SU-DHL-6 (cell line): Measurements from ENCODE around the gene SNTG2.
"Not testable (repeated sequence)": the region's sequence is repeated elsewhere in the genome, so short reads cannot be mapped to it uniquely, and the experiment has no call there.

Source experiments
- H2AFZ ChIP-seq: fragments of 200-600 bp; sonication (generic); 2 replicates; pipeline ENCODE4 v1.6.1; 2014; ENCODE audit warnings: low read depth, mild to moderate bottlenecking, moderate library complexity, mixed read lengths, antibody characterized with exemption, low read length; ENCODE audit not compliant: severe bottlenecking
- H3F3A ChIP-seq: fragments of 200-600 bp; shearing (Covaris generic); 2 replicates; pipeline ENCODE4 v1.6.0; 2016; ENCODE audit warnings: antibody characterized with exemption, mild to moderate bottlenecking; ENCODE audit not compliant: insufficient read depth
- H3K27ac ChIP-seq: fragments of 200-600 bp; sonication (generic); 2 replicates; pipeline ENCODE4 v1.5.1; 2016; ENCODE audit warnings: low read depth, mild to moderate bottlenecking, low read length, moderate library complexity, mixed read lengths
- H3K27me3 ChIP-seq: fragments of 200-600 bp; sonication (generic), shearing (Covaris generic); 2 replicates; pipeline ENCODE4 v1.6.0; 2014; ENCODE audit warnings: mild to moderate bottlenecking, low read length
- H3K36me3 ChIP-seq: fragments of 200-600 bp; sonication (generic); 2 replicates; pipeline ENCODE4 v1.6.1; 2014; ENCODE audit warnings: mild to moderate bottlenecking, low read length, mixed read lengths
- H3K4me2 ChIP-seq: fragments of 300-600, 200-600 bp; shearing (Covaris generic), sonication (generic); 2 replicates; pipeline ENCODE4 v1.6.0; 2014; ENCODE audit warnings: low read length, low read depth, mild to moderate bottlenecking; ENCODE audit not compliant: poor library complexity, severe bottlenecking
- H3K4me3 ChIP-seq: fragments of 200-600 bp; sonication (generic); 2 replicates; pipeline ENCODE4 v1.5.1; 2014; ENCODE audit warnings: antibody characterized with exemption, low read length, mild to moderate bottlenecking, mixed read lengths; ENCODE audit not compliant: insufficient read depth, poor library complexity, severe bottlenecking
- H3K79me2 ChIP-seq: fragments of 200-600 bp; sonication (generic); 2 replicates; pipeline ENCODE4 v1.6.1; 2014; ENCODE audit warnings: mild to moderate bottlenecking, low read length, moderate library complexity; ENCODE audit not compliant: insufficient read depth
- H3K9ac ChIP-seq: fragments of 200-600 bp; sonication (generic); 2 replicates; pipeline ENCODE4 v1.7.0; 2014; ENCODE audit warnings: mild to moderate bottlenecking, low read length
- H3K9me2 ChIP-seq: fragments of 200-600 bp; sonication (generic); replicated peaks from 2 replicates; pipeline ENCODE4 v1.6.1; 2014; ENCODE audit warnings: low read length; ENCODE audit not compliant: insufficient read depth
- H3K9me3 ChIP-seq: fragments of 200-600 bp; sonication (generic); 2 replicates; pipeline ENCODE4 v1.6.1; 2014; ENCODE audit warnings: low read length, mixed read lengths; ENCODE audit not compliant: insufficient read depth
- H4K20me1 ChIP-seq: fragments of 200-600 bp; sonication (generic); 2 replicates; pipeline ENCODE4 v1.6.1; 2014; ENCODE audit warnings: low read depth, mild to moderate bottlenecking, antibody characterized with exemption, low read length, moderate library complexity, mixed read lengths
- CTCF ChIP-seq: fragments of 200-600 bp; sonication (generic); IDR thresholded peaks from one replicate; pipeline ENCODE4 v1.5.1; 2017; ENCODE audit warnings: antibody characterized with exemption, mild to moderate bottlenecking, low read length, moderate library complexity; ENCODE audit not compliant: insufficient read depth, poor library complexity, severe bottlenecking
- EZH2phosphoT487 ChIP-seq: fragments of 200-600 bp; sonication (generic), shearing (Covaris generic); conservative IDR thresholded peaks from 2 replicates; pipeline ENCODE4 v1.6.1; 2018; ENCODE audit warnings: mild to moderate bottlenecking, antibody characterized with exemption, low read length, moderate library complexity, mixed read lengths

The SNTG2 gene

GRCh38 chr2:1378456-1379150, 428.0 kb downstream of the SNTG2 start:
- Histone ChIP-seq H3F3A (no peaks in the 10 kb centered on the region), H4K20me1 (no peaks in the 10 kb centered on the region), H3K79me2 (no peaks in the 10 kb centered on the region), H3K9ac (no peak overlapping the region), H3K4me2 (no peak overlapping the region), H3K4me3 (no peak overlapping the region), H3K27ac (no peak overlapping the region), H3K36me3 (no peaks in the 10 kb centered on the region), H3K27me3 (no peaks in the 10 kb centered on the region), H3K9me3 (no peaks in the 10 kb centered on the region), H2AFZ (no peak overlapping the region), H3K9me2 (no peaks in the 10 kb centered on the region)
- no peak for TF ChIP-seq CTCF
- TF ChIP-seq EZH2phosphoT487, result no peak

- Histone ChIP-seq H3F3A (no peaks in the 10 kb centered on the region), H3K9me3 (no peaks in the 10 kb centered on the region), H3K9me2 (no peaks in the 10 kb centered on the region), H3K4me2 (no peak overlapping the region), H3K79me2 (no peaks in the 10 kb centered on the region), H2AFZ (no peak overlapping the region), H3K4me3 (no peak overlapping the region), H4K20me1 (no peaks in the 10 kb centered on the region), H3K27ac (no peak overlapping the region), H3K36me3 (no peaks in the 10 kb centered on the region), H3K27me3 (no peaks in the 10 kb centered on the region), H3K9ac (no peak overlapping the region)
- no peak for TF ChIP-seq CTCF
- no peak for TF ChIP-seq EZH2phosphoT487
Measured at GRCh38 chr2:1381644-1382043, 431.0 kb downstream of the SNTG2 start.

- not testable (repeated sequence) for H3K79me2 ChIP-seq, H3K9ac ChIP-seq, H3K9me2 ChIP-seq, H3K9me3 ChIP-seq, H3F3A ChIP-seq, H3K4me3 ChIP-seq, H3K27me3 ChIP-seq, H2AFZ ChIP-seq, H3K4me2 ChIP-seq, H4K20me1 ChIP-seq, H3K36me3 ChIP-seq, H3K27ac ChIP-seq
Measured at GRCh38 chr2:1387954-1388725, 437.5 kb downstream of the SNTG2 start.

GRCh38 chr2:1390118-1390517, 439.5 kb downstream of the SNTG2 start:
- H3K79me2 ChIP-seq, H3F3A ChIP-seq, H3K27me3 ChIP-seq, H2AFZ ChIP-seq, H3K27ac ChIP-seq, H3K4me3 ChIP-seq, H3K9me2 ChIP-seq, H3K4me2 ChIP-seq, H3K9ac ChIP-seq, H3K9me3 ChIP-seq, H4K20me1 ChIP-seq, H3K36me3 ChIP-seq: not testable (repeated sequence)
